ENCODE results near the gene LMX1B.

GRCh38 chr9:126700903-126701812 lies 87.4 kb downstream of the LMX1B start:
- TF ChIP-seq CTCF (IDR thresholded peaks at IDR 0.05) (no peak), ATF2 (CRISPR knock-in tag; IDR thresholded peaks at IDR 0.05; ENCODE audit: borderline replicate concordance, low read depth) (no peak), CREB1 (CRISPR knock-in tag; IDR thresholded peaks at IDR 0.05) (no peak), USF2 (CRISPR knock-in tag; IDR thresholded peaks at IDR 0.05) (no peak)

Measured in WTC11 (cell line).